PFSK-1 (cell line): ENCODE results near the gene FGF14.

Source experiments
- FOXP2 ChIP-seq: optimal IDR thresholded peaks from 2 replicates; pipeline ENCODE3; 2011; ENCODE audit warnings: borderline replicate concordance, control low read depth, inconsistent platforms; ENCODE audit not compliant: insufficient read depth; ENCODE audit errors: extremely low read length, extremely low read depth
- POLR2AphosphoS5 ChIP-seq: IDR thresholded peaks from 2 replicates; pipeline ENCODE4 v1.6.1; 2012; ENCODE audit warnings: low read depth, mild to moderate bottlenecking, control low read depth, low read length, moderate library complexity
- REST ChIP-seq, 2 experiments: IDR thresholded peaks; 2 replicates each; pipeline versions ENCODE4 v1.6.1 to v1.8.0; 2011 to 2012; ENCODE audit warnings: low read depth in 2 of 2, low read length in 2 of 2, control low read depth in 1 of 2, inconsistent platforms in 1 of 2, mild to moderate bottlenecking in 1 of 2, moderate library complexity in 1 of 2; ENCODE audit not compliant: insufficient read depth in 1 of 2
- SIN3A ChIP-seq: IDR thresholded peaks from 2 replicates; pipeline ENCODE4 v1.6.1; 2012; ENCODE audit warnings: mild to moderate bottlenecking, low read length, moderate library complexity, borderline replicate concordance; ENCODE audit not compliant: insufficient read depth
- TAF1 ChIP-seq: IDR thresholded peaks from 2 replicates; pipeline ENCODE4 v1.6.1; 2012; ENCODE audit warnings: low read length, control low read depth, borderline replicate concordance; ENCODE audit not compliant: insufficient read depth

FGF14 gene

DNA sequence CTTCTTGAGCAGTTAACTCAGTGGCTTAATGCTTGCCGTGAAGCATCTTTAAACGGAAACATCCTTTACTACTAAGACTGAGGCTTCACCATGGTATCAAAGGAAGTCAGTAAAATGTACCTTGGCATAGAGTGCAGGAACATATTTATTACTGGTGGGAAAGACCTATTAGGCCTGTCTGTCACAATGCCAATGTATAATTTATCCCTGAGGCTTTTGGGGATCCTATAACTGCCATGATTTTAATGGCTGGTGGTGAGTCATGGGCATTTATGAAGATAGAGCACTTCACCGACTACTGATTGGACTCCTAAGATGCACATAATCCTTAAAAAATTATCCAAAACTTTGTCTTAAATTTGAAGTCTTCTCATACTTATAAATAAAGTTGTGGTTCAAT is 79.6 kb downstream of the FGF14 start:
- TF ChIP-seq SIN3A (no peak), FOXP2 (no peak), REST (IDR thresholded peaks at IDR 0.05; ENCODE audit: insufficient read depth in 1 of 2, low read depth in 2 of 2, low read length in 2 of 2) (no peak), TAF1 (no peak), POLR2AphosphoS5 (no peak)

DNA sequence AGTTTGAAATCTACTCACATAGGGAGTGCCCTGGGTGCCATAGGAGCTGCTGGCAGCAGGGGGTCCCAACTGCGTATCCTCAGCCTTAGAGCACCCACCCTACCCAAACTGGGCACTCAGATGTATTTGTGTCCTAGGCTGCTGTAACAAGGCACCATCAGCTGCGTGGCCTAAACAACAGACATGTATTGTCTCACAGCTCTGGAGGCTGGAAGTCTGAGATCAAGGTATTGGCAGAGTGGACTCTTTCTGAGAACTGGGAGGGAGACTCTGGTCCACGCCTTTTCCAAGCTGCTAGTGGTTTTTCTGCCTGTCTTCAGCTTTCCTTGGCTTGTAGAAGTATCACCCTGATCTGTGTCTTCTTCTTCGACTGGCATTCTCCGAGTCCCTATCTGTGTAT is 83.6 kb downstream of the FGF14 start:
- TF ChIP-seq FOXP2 = no peak
- no peak for TF ChIP-seq TAF1
- no peak for TF ChIP-seq POLR2AphosphoS5
- TF ChIP-seq REST (IDR thresholded peaks at IDR 0.05; ENCODE audit: insufficient read depth in 1 of 2, low read depth in 2 of 2, low read length in 2 of 2) = no peak
- TF ChIP-seq SIN3A = no peak

DNA sequence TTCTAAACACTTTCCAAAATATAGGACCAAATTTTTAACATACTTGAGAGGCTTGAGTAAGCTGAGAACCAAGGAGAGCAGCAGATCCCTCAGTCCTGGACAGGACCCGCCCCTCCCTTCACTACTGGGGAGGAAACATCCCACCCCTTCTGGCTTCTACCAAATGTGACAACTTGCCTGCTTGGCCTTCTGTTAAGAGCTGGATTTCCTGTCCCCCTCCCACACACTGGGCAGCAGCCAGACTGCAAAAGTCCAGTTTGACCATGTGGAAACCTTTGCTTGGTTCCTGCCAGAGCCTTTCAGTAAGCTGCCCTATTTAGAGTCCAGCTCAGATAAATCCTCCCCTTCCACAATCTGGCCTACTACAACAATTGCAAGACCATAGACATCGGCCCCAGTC is 84.3 kb downstream of the FGF14 start:
- TF ChIP-seq REST (IDR thresholded peaks at IDR 0.05; ENCODE audit: insufficient read depth in 1 of 2, low read depth in 2 of 2, low read length in 2 of 2) (no peak), POLR2AphosphoS5 (no peak), SIN3A (no peak), FOXP2 (no peak), TAF1 (no peak)

DNA sequence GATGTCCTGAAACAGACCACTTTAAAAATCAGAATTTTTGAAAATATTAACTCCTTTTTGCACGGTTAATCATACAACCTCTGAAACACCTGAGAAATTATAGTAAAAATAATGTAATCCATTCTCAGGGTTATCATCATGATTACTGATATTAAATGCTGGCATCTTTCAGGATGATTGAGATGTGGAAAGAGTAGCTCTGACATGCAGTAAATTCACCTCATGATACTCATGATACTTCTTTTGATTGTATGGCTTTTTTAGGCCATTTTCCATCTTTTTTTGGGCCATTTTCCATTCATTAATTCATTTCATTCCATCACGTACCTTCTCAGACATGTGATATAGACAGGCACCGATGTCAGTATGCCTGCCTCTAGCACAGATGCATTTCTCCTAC is 85.1 kb downstream of the FGF14 start:
- no peak for TF ChIP-seq REST (IDR thresholded peaks at IDR 0.05; ENCODE audit: insufficient read depth in 1 of 2, low read depth in 2 of 2, low read length in 2 of 2)
- TF ChIP-seq TAF1 = no peak

GRCh38 chr13:102312841-102313240 is 89.0 kb downstream of the FGF14 start:
- TF ChIP-seq TAF1 (no peak), REST (IDR thresholded peaks at IDR 0.05; ENCODE audit: insufficient read depth in 1 of 2, low read depth in 2 of 2, low read length in 2 of 2) (no peak), FOXP2 (no peak)
